Prostate gland (tissue), 2 donors: ENCODE results near the gene SLK. TPM values are rescaled to one million over a fixed set of nuclear protein-coding genes. Genes with fewer than 3 reads are reported as not detected.

ENCODE experiments used
- DNase-seq: peaks from one replicate; pipeline ENCODE4 v3.0.0-alpha.2; 2019; ENCODE audit warnings: low spot score
- H3K27ac ChIP-seq, 2 donors: fragments of 200-600 bp; sonication (generic); 2 replicates each; pipeline ENCODE4 v1.5.1; 2017 to 2019
- H3K27me3 ChIP-seq: fragments of 200-600 bp; sonication (generic); replicated peaks from 2 replicates; pipeline ENCODE4 v1.5.1; 2019; ENCODE audit not compliant: insufficient read depth
- H3K36me3 ChIP-seq, 2 donors: fragments of 200-600 bp; sonication (generic); 1 replicate in 1 of 2; 2 replicates in 1 of 2; pipeline versions ENCODE4 v1.5.1 to v1.8.1; 2017 to 2019
- H3K4me1 ChIP-seq: fragments of 200-600 bp; sonication (generic); replicated peaks from 2 replicates; pipeline ENCODE4 v1.5.1; 2019
- H3K4me3 ChIP-seq, 2 donors: fragments of 200-600 bp; sonication (generic); 2 replicates each; pipeline ENCODE4 v1.5.1; 2017 to 2019
- H3K9me3 ChIP-seq: fragments of 200-600 bp; sonication (generic); 2 replicates; pipeline ENCODE4 v1.5.1; 2017
- POLR2A ChIP-seq: fragments of 450-650 bp; IDR thresholded peaks from one replicate; pipeline ENCODE4 v1.6.1; 2016; ENCODE audit warnings: antibody characterized with exemption, mild to moderate bottlenecking
- POLR2AphosphoS5 ChIP-seq: sonication (generic); formaldehyde crosslinking; IDR thresholded peaks from one replicate; pipeline ENCODE4 v1.6.1; 2017; ENCODE audit warnings: antibody characterized with exemption
- WGBS: methylation state at CpG from one replicate; pipeline ENCODE4 v1.1.5; 2018; 5-methylcytosine and 5-hydroxymethylcytosine counted together
- intact Hi-C: fragments of 100-400 bp; cut with DNase I; formaldehyde crosslinking; loops from one replicate; pipeline ENCODE4 v1.14.2; 2022
- total RNA-seq, 2 donors: library from RNA; depleted of rRNA; stranded (reverse); fragments of >200 nt; gene quantifications; one replicate each; pipeline ENCODE4 v1.1.0, GENCODE V29; 2016
- TF ChIP-seq, protein P1 (sequence below), 4 experiments: fragments of 200-600 bp in 2 of 4; fragments of 450-650 bp in 2 of 4; sonication (generic) in 2 of 4; IDR thresholded peaks; 1 replicate in 3 of 4; 2 replicates in 1 of 4; pipeline ENCODE4 v1.5.1; 2016 to 2019; ENCODE audit warnings: antibody characterized with exemption in 4 of 4, mild to moderate bottlenecking in 2 of 4, moderate library complexity in 2 of 4

Gene SLK
- total RNA-seq, 2 donors from 2014 or later: 30.7 to 55.8 TPM

- WGBS: 100% methylated on average over 2 of the region's 2 CpGs
- Histone ChIP-seq H3K27ac (no peak overlapping the region), H3K9me3 (no peaks in the 10 kb centered on the region), H3K4me1 (no peaks in the 10 kb centered on the region), H3K4me3 (no peak overlapping the region), H3K27me3 (no peaks in the 10 kb centered on the region), H3K36me3 (no peaks in the 10 kb centered on the region)
- DNase-seq: no peak
- TF ChIP-seq POLR2A (no peak), POLR2AphosphoS5 (no peak)
- TF ChIP-seq, protein P1, sequence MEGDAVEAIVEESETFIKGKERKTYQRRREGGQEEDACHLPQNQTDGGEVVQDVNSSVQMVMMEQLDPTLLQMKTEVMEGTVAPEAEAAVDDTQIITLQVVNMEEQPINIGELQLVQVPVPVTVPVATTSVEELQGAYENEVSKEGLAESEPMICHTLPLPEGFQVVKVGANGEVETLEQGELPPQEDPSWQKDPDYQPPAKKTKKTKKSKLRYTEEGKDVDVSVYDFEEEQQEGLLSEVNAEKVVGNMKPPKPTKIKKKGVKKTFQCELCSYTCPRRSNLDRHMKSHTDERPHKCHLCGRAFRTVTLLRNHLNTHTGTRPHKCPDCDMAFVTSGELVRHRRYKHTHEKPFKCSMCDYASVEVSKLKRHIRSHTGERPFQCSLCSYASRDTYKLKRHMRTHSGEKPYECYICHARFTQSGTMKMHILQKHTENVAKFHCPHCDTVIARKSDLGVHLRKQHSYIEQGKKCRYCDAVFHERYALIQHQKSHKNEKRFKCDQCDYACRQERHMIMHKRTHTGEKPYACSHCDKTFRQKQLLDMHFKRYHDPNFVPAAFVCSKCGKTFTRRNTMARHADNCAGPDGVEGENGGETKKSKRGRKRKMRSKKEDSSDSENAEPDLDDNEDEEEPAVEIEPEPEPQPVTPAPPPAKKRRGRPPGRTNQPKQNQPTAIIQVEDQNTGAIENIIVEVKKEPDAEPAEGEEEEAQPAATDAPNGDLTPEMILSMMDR (IDR thresholded peaks at IDR 0.05): no peak
- intact Hi-C loops: no loop called here
Measured at GRCh38 chr10:103931603-103932002, 35.3 kb upstream of the SLK start.

DNA sequence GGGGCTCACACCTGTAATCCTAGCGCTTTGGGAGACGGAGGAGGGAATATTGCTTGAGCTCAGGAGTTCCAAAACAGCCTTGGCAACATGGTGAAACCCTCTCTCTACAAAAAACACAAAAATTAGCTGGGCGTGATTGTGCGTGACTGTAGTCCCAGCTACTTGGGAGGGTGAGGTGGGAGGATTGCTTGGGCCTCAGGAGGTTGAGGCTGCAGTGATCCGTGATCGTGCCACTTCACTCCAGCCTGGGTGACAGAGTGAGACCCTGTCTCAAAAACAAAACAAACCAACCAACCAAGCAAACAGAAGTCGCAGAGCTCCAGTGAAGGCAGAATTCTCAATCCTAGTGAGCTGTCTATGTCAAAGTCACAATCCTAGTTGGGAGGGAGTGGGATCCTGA lies 34.7 kb upstream of the SLK start:
- Histone ChIP-seq H3K36me3 (no peaks in the 10 kb centered on the region), H3K27me3 (no peaks in the 10 kb centered on the region), H3K4me1 (no peaks in the 10 kb centered on the region), H3K4me3 (no peak overlapping the region), H3K9me3 (no peaks in the 10 kb centered on the region), H3K27ac (no peak overlapping the region)
- DNase-seq: no peak
- TF ChIP-seq POLR2AphosphoS5 (no peak), POLR2A (no peak)
- TF ChIP-seq, protein P1 (IDR thresholded peaks at IDR 0.05): no peak
- 97% methylated on average over 7 of the region's 7 CpGs for WGBS
- intact Hi-C loops: no loop called here

- no peak overlapping the region for H3K27ac ChIP-seq
- H3K4me1 ChIP-seq: no peaks in the 10 kb centered on the region
- H3K4me3 ChIP-seq: no peak overlapping the region
- DNase-seq: no peak
- H3K27me3 ChIP-seq: no peaks in the 10 kb centered on the region
- 62% methylated on average over 3 of the region's 3 CpGs for WGBS
- no peaks in the 10 kb centered on the region for H3K36me3 ChIP-seq
- intact Hi-C loops: no loop called here
- H3K9me3 ChIP-seq: no peaks in the 10 kb centered on the region
- no peak for TF ChIP-seq POLR2A
- TF ChIP-seq, protein P1 (IDR thresholded peaks at IDR 0.05): no peak
- TF ChIP-seq POLR2AphosphoS5: no peak
Measured at GRCh38 chr10:103932971-103933370, 34.0 kb upstream of the SLK start.

DNA sequence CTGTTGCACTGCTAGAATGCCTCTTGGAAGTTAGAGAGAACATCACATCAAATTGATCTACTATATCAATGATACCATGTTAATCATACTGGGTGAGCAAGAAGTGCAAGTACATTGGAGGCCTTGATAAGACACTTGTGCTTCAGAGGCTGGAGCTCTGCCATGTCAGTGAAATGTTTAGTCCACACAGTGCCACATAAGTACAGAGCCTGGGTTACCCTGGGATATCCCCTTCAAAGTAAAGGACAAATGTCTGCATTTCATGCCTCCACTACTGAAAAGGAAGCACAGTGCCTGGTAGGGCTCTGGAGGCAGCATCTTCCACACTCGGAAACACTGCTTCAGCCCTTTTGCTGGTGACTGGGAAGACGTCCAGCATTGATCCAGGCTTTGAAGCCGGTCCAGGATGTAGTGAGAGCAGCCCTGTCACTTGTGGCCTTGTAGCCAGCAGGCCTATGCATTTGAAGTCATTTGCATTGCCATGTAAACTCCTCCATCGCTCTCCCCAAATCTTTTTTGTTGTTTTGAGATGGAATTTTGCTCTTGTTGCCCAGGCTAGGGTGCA lies 33.3 kb upstream of the SLK start:
- Histone ChIP-seq H3K27ac (no peak overlapping the region), H3K4me1 (no peaks in the 10 kb centered on the region), H3K36me3 (no peaks in the 10 kb centered on the region), H3K27me3 (no peaks in the 10 kb centered on the region), H3K9me3 (no peaks in the 10 kb centered on the region), H3K4me3 (no peak overlapping the region)
- WGBS: 37% methylated on average over 4 of the region's 4 CpGs
- no peak for DNase-seq
- TF ChIP-seq POLR2AphosphoS5 (no peak), POLR2A (no peak)
- TF ChIP-seq, protein P1 (IDR thresholded peaks at IDR 0.05): no peak
- intact Hi-C loops: no loop called here

GRCh38 chr10:103934308-103934707 lies 32.6 kb upstream of the SLK start:
- TF ChIP-seq, protein P1 (IDR thresholded peaks at IDR 0.05): no peak
- no peak for TF ChIP-seq POLR2A
- no peak for TF ChIP-seq POLR2AphosphoS5
- intact Hi-C loops: no loop called here
- H3K4me3 ChIP-seq: no peak overlapping the region
- H3K27me3 ChIP-seq: no peaks in the 10 kb centered on the region
- H3K36me3 ChIP-seq: no peaks in the 10 kb centered on the region
- H3K27ac ChIP-seq: no peak overlapping the region
- H3K4me1 ChIP-seq: no peaks in the 10 kb centered on the region
- DNase-seq: no peak
- WGBS: 97% methylated on average over 6 of the region's 6 CpGs
- no peaks in the 10 kb centered on the region for H3K9me3 ChIP-seq
